Germinal center (tissue), 1 donor: ENCODE results near the gene CLP1.
A peak's percentile ranks its signal among the peaks of the same experiment; 100 is the strongest.

Experiments
- DNase-seq: peaks from one replicate; pipeline ENCODE4 v3.0.0; 2012; ENCODE audit warnings: mixed read lengths, low spot score

The CLP1 gene

DNA sequence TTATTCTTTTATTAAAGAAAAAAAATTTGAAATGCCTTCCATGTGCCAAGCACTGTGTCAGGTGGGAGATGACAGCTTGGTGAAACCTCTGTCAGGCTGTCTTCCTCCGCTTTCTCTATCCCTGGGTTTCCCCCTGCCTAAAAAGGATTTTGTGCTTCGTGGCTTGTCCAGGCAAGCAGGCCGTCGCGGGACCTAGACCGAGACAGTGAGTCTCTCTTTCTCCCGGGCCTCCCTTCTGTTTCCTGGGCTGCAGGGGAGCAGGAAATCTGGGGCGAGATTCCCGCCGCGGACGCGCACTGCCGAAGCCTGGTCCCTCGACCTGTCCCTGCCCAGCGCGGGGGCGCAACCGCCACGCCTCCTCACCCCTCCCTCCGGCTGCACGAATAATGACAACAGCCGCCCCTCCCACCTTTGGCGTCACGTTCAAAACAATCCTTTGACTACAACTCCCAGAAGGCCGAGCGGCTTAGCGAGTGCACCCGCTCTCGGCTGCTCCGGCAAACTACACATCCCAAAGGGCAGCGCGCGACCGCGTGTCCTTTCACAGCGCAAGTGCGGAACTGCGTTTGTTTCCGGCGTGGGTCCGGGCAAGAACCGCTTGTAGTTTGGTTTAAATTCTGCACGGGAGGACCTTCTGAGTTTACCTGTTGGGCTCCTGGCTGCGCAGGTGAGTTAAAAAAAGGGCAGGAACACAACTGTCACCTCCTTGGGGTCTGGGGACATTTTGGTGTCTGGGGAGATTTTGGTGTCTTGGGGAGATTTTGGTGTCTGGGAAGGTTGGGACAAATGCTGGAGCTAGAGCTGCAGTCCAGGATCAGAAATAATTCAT is at the start of gene CLP1:
Gene CLP1, plus strand, starts transcription at position 569 of the 829 bp plus-strand sequence. CDS start 1,715 bp downstream, outside the sequence.
- DNase-seq: peak; percentile 96

DNA sequence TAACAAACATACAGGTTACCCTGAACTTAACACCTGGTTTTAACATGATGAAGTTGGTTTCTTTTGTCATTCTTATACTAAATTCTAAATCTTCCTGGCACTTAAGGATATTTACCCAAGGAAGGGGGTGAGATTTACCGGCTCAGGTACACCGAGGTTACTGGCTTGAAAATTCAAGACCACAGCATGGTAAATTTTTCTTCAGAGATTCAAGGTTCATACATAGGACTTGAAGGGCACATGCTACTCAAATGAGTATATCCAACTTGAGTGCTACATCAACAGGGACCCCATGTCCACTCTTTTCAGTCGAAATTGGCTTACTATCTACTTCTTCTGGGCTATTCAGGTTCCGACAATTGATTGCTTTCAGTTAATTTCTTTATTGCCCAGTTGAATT is 47.4 kb upstream of the CLP1 start:
- DNase-seq: no peak

DNA sequence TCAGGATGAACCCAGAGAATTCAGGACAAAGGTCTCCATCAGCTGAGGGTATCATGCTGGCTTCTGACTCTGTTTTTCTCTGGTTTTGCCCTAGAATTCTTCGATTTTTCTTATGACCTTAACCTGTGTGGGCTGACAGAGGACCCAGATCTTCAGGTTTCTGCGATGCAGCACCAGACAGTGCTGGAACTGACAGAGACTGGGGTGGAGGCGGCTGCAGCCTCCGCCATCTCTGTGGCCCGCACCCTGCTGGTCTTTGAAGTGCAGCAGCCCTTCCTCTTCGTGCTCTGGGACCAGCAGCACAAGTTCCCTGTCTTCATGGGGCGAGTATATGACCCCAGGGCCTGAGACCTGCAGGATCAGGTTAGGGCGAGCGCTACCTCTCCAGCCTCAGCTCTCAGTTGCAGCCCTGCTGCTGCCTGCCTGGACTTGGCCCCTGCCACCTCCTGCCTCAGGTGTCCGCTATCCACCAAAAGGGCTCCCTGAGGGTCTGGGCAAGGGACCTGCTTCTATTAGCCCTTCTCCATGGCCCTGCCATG is 43.3 kb upstream of the CLP1 start:
- no peak for DNase-seq

DNA sequence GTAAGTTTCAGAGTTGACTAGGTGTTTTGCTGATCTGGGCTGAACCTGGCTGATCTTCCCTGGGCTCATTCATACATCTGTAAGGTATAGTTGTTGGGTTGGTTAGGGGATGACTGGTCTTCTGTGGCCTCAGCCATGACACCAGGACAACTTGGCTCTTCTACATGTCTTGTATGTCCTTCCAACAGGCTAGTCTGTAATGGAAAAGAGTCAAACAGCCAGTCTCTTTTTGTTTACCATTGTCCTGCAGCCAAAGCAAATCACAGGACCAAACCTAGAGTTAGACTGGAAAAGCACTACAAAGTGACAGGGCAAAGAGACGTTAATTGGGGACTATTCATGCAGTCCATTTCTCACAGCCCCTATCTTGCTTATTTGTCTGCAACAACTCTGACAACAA is 42.3 kb upstream of the CLP1 start:
- DNase-seq: no peak

DNA sequence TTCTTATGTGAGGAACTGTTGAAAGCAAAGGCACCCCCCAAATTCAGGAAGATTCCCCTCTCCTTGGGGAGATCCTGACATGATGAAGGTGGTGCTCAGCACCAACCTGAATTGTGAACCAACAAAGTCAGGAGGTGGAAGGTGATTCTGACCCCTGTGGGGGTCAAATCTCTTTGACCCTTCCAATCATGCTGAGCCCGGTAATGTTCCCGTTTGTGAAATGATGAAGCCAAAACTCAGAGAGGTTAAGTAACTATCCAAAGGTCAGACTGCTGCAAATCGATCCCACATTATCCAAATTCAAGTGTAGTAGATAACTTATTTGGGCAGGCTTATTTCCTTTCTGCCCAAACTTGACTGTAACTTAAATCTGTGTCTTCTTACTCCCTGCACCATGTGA is 41.0 kb upstream of the CLP1 start:
- DNase-seq: no peak

DNA sequence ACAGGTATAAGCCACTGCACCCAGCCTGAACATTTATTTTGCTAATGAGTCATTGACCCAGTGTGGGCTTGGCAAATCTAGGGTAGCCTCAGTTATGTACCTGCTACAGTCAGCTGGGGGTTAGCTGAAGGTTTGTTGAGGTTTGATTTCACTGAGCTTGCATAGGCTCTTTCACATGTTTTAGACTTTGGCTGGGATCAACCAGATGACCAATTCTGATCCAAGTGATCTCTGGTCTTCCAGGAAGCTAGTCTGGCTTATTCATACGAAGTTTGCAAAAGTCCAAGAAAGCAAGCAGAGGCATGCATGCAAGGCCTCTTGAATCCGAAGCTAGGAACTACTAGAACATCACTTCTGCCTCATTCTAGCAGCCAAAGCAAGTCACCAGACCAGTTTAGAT is 39.1 kb upstream of the CLP1 start:
- no peak for DNase-seq

DNA sequence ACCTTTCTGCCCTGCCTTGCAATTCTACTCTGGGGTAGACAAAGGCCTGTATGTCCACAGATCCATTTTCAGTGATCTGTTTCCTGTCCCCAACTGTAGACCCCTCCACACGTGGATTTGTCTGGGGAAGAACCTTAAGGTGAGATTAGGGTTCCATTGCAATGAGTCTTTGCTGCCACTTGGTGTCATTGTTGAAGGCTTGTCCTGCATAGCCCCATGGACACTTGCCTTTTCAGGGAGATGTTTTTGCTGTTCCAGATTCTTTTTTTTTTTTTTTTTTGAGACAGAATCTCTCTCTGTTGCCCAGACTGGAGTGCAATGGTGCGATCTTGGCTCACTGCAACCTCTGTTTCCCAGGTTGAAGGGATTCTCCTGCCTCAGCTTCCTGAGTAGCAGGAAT is 38.2 kb upstream of the CLP1 start:
- DNase-seq: no peak

DNA sequence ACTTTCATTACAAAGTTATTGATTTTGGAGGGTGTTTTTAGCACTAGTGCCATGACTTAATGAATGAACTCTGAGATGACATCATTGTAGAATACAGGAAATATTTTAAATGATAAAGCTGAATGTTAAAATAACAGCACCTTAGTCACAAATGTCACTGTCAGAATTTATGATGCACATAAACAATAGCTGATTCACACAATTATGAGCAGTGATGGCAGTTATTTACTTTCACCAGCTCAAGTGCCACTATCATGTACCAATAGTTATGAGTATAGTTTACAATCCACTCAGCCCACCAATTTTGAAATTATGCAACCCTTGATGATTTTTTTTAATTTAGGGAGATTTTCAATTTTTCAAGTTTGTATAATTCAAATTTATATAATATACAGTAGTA is 37.1 kb upstream of the CLP1 start:
- DNase-seq: no peak

DNA sequence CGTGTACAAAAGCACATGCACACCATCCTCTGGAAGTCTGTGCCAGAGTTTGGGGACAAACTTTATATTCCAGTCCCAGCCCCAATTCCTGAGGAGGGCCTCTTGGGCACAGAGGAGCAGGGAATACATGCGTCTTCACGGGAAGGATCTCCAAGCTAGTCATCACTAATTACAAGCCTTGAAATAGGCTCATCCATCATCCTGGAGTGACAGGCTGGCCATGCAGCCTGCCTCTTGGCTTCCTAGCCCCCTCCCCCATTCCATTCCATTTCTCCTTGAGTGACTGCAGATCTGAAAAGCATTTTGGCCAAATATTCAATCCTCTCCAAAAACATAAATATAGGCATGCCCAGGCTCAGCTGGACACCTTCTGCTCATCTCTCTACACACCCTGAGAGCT is 35.3 kb upstream of the CLP1 start:
- no peak for DNase-seq

DNA sequence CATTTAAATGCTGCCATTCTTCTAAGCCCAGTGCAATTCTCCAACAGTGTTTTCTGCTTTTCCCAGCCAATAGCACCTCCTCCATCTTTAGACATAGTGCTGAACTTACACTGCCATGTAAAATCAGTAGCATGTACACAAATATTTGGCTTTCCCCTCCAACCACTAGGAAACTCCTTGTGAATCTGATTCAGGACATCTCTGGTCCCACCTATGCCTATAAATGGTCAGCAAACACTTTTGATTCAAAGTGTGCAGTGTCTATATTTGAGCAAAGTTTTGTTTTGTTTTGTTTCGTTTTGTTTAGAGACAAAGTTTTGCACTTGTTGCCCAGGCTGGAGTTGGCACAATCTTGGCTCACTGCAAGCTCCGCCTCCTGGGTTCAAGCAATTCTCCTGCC is 32.7 kb upstream of the CLP1 start:
- DNase-seq: no peak

DNA sequence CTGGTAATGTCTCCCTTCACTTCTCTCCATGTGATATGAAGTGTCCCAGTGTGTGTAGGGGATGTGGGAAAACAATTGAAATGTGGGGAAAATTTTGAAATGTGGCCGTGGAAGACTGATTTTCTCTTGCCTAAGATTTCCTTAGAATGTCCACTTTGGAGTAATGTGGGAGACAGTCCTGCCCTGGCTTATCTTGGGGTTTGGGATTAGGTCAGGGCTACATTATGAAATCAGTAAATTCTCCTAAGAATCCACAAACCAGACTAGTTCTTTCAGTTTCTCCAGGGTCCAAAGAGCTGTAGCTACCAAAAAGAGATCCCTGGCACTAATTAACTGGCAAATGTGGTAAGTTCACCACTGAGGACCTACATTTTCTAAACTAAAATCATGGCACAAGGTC is 30.7 kb upstream of the CLP1 start:
- DNase-seq: no peak

DNA sequence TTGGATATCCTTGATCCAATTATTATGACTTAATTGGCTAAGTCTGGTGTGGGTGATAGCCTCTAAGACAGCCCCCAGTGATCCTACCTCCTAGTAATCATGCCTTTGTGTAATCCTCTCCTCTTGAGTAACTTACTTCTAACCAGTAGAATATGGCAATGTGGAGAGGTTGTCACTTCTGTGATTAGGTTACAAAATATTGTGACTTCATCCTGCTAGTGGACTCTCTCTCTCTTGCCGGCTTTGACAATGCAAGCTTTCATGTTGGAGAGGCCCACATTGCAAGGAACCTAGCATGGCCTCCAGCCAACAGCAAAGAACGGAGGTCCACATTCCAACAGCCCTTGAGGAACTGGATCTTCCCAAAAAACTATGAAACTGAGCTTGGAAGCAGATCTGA is 27.4 kb upstream of the CLP1 start:
- DNase-seq: no peak

DNA sequence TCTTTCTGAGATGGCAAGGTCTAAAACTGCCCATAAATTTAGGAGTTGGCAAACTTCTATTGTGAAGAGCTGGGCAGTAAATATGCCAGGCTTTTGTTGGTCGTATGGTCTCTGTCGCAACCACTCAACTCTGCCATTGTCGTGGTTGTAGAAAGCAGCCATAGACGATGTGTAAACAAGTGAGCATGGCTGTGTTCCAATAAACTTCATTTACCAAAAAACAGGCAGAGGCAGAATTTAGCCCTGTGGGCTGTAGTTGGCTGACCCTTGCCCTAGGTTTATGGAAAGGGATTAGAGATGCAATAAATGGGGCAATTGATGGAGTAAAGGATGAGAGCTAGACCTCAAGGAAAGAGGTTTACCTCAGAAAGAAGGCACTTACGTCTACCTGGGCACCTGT is 25.4 kb upstream of the CLP1 start:
- DNase-seq: no peak

DNA sequence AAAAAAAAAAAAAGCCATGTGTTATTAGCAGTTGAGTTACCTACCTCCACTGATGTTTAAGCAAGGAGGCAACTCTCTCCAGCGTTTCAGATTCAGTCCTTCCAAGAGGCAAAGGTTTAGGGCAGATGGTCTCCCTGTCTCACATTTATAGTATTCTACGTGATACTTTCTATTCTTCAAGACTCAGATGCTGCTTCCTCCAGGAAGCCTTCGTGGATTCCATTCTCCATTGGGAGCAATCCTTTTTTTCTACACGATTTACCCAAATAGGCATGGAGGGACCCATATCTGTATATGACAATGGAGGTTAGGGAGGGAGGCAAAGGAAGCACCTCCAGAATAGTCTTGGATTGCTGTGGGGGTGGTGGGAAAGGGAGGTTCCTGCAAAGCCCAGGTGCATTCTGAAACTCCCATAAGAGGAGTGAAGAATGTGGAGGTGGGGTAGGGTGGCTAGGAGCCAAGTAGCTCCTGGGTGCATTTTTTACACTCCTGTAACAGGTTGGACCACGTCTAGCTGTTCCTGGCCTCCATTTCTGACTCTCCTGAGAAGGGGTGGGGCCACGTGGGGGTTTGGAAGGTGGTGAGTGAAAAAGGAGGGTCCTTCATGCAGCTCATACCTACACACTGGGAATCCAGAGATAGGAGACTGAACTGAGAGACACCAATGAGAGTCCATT is 24.0 kb upstream of the CLP1 start:
- no peak for DNase-seq

DNA sequence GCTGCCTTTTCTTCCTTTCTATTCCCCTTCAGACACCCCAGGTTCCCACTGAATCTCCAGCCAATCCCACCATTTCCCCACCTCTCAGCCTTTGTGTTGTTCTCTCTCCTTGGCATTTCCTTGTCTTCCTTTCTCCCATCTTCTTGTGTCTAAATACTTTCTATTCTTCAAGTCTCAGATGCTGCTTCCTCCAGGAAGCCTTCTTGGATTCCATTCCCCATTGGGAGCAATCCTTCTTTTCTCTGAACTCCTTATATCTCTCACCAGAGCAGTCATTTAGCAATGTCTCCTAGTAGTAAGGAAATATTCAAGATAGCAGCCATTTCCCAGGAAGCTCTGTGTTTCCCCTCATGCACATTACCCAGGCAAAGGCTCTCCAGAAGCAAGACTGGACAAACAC is 23.3 kb upstream of the CLP1 start:
- DNase-seq: no peak

DNA sequence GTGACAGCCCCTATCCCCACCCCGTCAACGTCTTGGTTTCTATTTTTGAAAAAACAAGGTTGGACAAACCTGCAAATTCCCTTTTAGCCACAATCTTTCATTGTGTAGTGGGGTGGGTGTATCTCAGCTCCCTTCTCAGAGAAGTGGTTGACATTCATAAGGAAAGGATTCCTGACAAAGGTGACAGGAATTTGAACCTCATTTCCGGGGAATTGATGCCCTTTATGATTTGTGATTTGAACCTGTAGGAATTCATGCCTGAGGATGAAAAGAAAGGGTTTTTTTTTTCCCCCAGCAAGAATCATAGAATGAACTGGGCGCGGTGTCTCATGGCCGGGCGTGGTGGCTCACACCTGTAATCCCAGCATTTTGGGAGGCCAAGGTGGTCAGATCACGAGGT is 22.3 kb upstream of the CLP1 start:
- no peak for DNase-seq

DNA sequence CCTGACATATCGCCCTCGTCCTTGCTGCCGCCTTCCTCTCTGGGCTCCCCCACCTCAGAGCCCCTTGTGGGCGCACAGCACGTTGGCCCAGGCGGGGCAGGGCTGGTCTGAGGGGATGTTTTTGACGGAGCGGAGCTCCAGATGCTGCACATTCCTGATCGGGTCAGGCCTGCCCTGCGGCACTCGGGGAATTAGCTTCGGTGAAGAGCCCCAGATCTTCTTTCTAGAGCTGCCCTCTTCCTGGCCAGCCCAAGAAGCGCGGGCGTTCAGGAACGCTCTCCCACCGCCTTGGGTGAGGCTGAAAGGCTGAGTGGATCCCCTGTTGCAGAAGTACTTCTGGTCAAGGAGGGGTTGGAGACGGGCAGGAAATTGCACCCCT is 19.9 kb upstream of the CLP1 start:
- DNase-seq: no peak

DNA sequence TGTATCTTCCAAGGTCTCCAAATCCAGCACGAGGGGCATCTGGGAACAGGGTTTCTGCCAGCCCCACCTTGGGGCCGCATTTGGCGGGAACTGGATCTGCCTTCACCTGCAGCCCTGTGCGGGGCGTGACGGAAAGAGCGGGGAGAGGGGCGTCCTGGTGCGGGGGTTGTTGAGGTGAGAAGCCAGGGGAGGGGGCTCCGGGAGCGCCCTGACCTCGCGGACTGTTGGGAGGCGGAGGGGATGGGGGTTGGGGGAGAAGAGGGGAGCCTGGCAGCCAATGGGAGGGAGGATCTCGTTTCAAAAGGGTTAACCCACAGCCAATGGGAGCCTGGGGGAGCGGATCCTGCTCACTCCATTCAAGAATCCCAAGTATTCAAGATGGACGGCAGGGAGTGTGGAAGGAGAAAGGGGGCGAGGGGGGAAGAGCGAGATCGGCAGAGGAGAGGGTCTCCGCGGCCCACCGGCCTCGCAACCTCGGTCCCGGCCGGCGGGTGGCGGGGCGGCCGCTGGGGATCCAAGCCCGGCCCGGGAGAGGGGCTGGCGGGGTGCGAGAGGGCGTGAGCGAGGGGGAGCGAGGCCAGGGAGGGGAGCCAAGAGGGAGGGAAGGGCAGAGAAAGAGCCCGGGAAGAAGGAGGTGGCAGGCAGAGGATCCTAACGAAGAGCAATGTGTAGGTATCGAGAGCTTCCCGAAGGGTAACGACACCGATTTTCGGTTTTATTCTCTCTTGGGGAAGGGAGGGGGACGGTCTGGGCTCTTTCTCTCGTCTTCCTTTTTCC is 19.4 kb upstream of the CLP1 start:
- no peak for DNase-seq

DNA sequence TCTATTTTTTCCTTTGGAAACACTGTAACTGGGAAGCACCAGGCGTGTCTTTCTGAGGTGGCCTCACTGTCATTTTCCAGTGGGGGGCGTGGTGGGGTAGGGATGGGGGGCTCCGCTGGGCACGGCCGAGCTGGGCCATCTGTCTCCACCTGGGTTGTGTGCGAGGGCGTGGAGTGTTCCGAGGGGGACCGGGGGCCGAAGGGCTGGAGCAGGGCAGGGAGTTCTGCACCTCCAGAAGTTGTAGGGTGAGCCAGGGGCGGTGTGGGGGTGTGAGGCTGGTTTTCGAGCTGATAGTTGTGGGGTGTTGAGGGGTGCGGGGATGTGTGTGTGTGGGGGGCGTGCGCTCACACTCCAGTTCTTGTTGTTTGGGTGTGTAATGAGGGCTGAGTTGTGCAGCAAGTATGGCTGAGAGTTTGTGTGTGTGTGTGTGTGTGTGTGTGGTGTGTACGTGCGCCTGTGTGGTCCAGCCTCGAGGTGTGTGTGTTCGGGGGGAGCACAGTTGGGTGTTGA is 18.7 kb upstream of the CLP1 start:
- DNase-seq: no peak

DNA sequence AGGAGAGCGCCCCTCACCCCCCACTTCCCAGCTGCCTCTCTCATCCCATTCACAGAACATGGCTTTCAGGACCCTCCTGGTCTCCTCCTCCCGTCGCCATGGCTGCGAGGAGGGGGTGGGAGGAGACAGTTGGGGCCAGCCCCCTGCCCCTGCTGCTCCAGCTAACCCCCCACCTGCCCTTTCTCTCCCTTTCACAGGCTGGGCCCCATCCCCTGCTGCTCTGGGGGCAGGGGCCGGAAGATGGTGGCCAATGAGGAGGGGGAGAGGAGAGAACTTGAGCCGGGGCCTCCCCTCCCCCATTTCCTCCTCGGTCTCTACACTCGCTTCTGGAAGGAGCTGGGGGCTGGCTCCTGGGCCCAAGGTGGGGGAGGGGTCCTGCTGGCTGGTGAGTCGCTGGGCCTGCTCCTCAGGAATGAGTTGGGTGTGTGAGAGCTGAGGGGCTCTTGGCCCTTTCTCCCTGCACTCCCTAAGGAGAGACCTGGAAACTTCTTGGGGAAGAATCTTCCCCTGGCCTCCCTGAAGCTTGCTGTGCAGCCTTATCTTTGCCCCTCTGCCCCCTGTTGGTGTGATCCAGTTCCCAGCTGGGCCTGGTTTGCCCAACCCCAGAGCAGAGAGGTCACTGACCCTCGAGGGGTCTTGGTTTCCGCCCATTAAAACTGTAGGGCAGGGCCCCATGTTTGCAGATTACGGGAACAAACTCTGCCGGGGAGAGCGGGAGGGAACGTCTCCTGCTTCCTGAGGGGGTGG is 18.1 kb upstream of the CLP1 start:
- no peak for DNase-seq

DNA sequence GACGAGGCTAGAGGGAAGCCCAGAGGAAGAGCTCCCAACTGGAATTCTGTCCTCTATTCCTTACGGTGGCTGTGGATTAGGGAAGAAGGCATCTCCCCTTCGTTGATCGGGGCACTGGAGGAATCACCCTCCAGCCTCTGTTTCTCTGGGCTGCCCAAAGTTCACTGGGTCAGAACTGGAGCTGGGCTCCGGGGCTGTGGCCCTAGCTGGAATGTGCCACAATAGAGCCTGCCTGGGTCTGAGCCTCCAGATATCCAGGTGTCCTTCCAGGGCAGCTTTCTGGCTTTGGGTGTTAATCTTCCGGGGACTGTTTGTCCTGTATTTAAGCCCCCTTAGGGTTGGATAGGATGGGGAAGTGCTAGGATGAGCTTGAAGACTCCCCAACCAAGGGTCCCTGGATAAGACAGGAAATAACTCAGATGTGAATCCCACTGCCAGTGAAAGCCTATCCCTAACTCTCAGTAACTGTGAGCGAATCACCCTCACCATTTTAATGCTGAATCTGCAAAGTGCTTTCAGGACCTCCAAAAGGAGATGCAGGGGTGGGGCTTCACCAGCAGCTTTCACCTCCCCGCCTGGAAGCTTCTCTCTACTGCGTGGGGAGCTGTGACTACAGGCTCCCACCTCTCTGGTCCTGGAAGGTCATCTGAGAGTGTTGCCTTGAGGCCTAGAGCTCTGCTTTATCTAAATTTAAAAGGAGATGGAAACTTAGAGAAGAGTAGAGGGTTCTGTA is 17.3 kb upstream of the CLP1 start:
- no peak for DNase-seq
